CD4-positive, alpha-beta T cell treated with Interleukin-4 for 4 hours (primary cell): ENCODE measurements around the gene GAGE10.
"Not testable (repeated sequence)": the region's sequence is repeated elsewhere in the genome, so short reads cannot be mapped to it uniquely, and the experiment has no call there.

ENCODE experiments used
- DNase-seq: peaks from one replicate; pipeline ENCODE4 v3.0.0-alpha.2; 2020

GAGE10 gene

GRCh38 chrX:49276671-49277534, 26.5 kb upstream of the GAGE10 start:
- DNase-seq: no peak

- DNase-seq: peak; percentile 55
These were observed 26.0 kb upstream of the GAGE10 start for GRCh38 chrX:49277535-49277830.

- no peak for DNase-seq
These were observed 25.4 kb upstream of the GAGE10 start for GRCh38 chrX:49278081-49278480.

- no peak for DNase-seq
These were observed 20.8 kb upstream of the GAGE10 start for GRCh38 chrX:49282647-49283011.

- no peak for DNase-seq
These were observed 19.2 kb upstream of the GAGE10 start for GRCh38 chrX:49284212-49284611.

- no peak for DNase-seq
These were observed 17.3 kb upstream of the GAGE10 start for GRCh38 chrX:49286136-49286535.

GRCh38 chrX:49286581-49286980, 16.9 kb upstream of the GAGE10 start:
- no peak for DNase-seq

GRCh38 chrX:49287665-49288064, 15.8 kb upstream of the GAGE10 start:
- DNase-seq: no peak

GRCh38 chrX:49290215-49290614, 13.2 kb upstream of the GAGE10 start:
- DNase-seq: no peak

GRCh38 chrX:49291615-49292337, 11.7 kb upstream of the GAGE10 start:
- peak; percentile 59 for DNase-seq

- no peak for DNase-seq
These were observed 10.8 kb upstream of the GAGE10 start for GRCh38 chrX:49292400-49293362.

- DNase-seq: not testable (repeated sequence)
These were observed 4.2 kb upstream of the GAGE10 start for GRCh38 chrX:49299293-49299692.

- no peak for DNase-seq
These were observed 2.7 kb upstream of the GAGE10 start for GRCh38 chrX:49300703-49301102.

GRCh38 chrX:49307775-49308174, 4.3 kb downstream of the GAGE10 start:
- DNase-seq: not testable (repeated sequence)

- DNase-seq: peak; percentile 18
These were observed 5.3 kb downstream of the GAGE10 start for GRCh38 chrX:49308604-49309269.

GRCh38 chrX:49309401-49309981, 6.0 kb downstream of the GAGE10 start:
- DNase-seq: peak; percentile 32

GRCh38 chrX:49310371-49310770, 6.9 kb downstream of the GAGE10 start:
- no peak for DNase-seq

GRCh38 chrX:49312176-49312575, 8.7 kb downstream of the GAGE10 start:
- no peak for DNase-seq

GRCh38 chrX:49316085-49316484, 12.6 kb downstream of the GAGE10 start:
- DNase-seq: no peak

GRCh38 chrX:49321737-49322136, 18.3 kb downstream of the GAGE10 start, which contains the start of gene GAGE12J:
Gene GAGE12J, plus strand, starts transcription at chrX:49322037. Its CDS starts 1,157 bp downstream, at chrX:49323194.
- DNase-seq: not testable (repeated sequence)

- not testable (repeated sequence) for DNase-seq
These were observed 18.8 kb downstream of the GAGE10 start for GRCh38 chrX:49322266-49322665.

- not testable (repeated sequence) for DNase-seq
These were observed 20.3 kb downstream of the GAGE10 start for GRCh38 chrX:49323735-49324134.
